ENCODE measurements around the gene EGLN2. TPM values are rescaled to one million over a fixed set of nuclear protein-coding genes. Genes with fewer than 3 reads are reported as not detected.
"Not testable (repeated sequence)": the region's sequence is repeated elsewhere in the genome, so short reads cannot be mapped to it uniquely, and the experiment has no call there.

EGLN2 gene
- total RNA-seq, 2 experiments from 2014 or later = 87.4 to 90.1 TPM

DNA sequence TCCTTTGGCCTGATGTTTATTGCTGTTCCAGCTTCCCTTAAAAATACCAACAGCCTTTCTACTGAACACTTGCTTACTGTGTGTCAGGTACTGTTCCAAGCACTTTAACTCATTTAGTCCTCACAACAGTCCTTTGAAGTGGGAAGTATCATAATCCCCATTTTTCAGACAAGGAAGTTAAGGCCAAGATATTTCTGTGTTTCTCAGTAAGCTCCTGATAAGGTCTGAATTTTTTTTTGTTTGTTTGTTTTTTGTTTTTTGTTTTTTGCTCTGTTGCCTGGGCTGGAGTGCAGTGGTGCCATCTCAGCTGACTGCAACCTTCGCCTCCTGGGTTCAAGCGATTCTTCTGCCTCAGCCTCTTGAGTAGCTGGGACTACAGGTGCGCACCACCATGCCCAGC, 40.5 kb upstream of the EGLN2 start:
- ATAC-seq = no peak
- H3K36me3 Mint-ChIP-seq (ENCODE audit: low read depth) = peaks cover 80% of the 10 kb centered on the region
- no peaks in the 10 kb centered on the region for H3K27me3 Mint-ChIP-seq
- peaks cover 72% of the 10 kb centered on the region for H3K4me1 Mint-ChIP-seq (ENCODE audit: low read depth)
- H3K4me3 Mint-ChIP-seq = no peak overlapping the region
- POLR2A ChIA-PET = interaction anchor here (0.6 to 2.2 kb wide), 5 partner anchors 9 to 339 kb away, joined by 3 to 8 read pairs (median 4); partner anchors contain the start of genes ACTMAP and RAB4B
- intact Hi-C loops (cut with micrococcal nuclease) = no loop called here
- H3K27ac Mint-ChIP-seq = peak overlapping the region; percentile 58
- no peaks in the 10 kb centered on the region for H3K9me3 Mint-ChIP-seq
- no peak for DNase-seq
- TF ChIP-seq, protein P1, sequence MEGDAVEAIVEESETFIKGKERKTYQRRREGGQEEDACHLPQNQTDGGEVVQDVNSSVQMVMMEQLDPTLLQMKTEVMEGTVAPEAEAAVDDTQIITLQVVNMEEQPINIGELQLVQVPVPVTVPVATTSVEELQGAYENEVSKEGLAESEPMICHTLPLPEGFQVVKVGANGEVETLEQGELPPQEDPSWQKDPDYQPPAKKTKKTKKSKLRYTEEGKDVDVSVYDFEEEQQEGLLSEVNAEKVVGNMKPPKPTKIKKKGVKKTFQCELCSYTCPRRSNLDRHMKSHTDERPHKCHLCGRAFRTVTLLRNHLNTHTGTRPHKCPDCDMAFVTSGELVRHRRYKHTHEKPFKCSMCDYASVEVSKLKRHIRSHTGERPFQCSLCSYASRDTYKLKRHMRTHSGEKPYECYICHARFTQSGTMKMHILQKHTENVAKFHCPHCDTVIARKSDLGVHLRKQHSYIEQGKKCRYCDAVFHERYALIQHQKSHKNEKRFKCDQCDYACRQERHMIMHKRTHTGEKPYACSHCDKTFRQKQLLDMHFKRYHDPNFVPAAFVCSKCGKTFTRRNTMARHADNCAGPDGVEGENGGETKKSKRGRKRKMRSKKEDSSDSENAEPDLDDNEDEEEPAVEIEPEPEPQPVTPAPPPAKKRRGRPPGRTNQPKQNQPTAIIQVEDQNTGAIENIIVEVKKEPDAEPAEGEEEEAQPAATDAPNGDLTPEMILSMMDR (IDR thresholded peaks at IDR 0.05) = no peak
- CTCF ChIA-PET = interaction anchor here (1.5 kb wide), 1 partner anchor 49 kb away, joined by 6 read pairs; no protein-coding TSS in a partner anchor

DNA sequence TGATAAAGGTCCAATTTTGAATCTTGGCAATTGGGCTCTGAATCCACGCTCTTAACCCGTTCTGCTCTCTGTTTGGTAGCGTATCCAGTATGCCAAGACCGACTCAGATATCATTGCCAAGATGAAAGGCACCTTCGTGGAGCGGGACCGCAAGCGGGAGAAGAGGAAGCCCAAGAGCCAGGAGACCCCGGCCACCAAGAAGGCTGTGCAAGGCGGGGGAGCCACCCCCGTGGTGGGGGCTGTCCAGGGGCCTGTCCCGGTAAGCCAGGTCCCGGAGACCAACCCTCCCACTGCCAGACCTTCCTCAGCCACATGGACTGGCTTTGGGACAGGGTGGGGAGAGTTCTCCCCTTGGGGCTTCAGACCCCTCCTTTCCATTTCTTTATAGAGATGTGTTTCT, 39.6 kb upstream of the EGLN2 start:
- Mint-ChIP-seq H3K4me3 (no peak overlapping the region), H3K36me3 (ENCODE audit: low read depth) (peaks cover 84% of the 10 kb centered on the region), H3K27me3 (no peaks in the 10 kb centered on the region), H3K9me3 (no peaks in the 10 kb centered on the region), H3K27ac (no peak overlapping the region), H3K4me1 (ENCODE audit: low read depth) (peaks cover 78% of the 10 kb centered on the region)
- TF ChIP-seq, protein P1 (IDR thresholded peaks at IDR 0.05) = no peak
- ATAC-seq = no peak
- POLR2A ChIA-PET = interaction anchor here (2.2 kb wide), 1 partner anchor 19 kb away, joined by 8 read pairs; the partner anchor contains the start of gene RAB4B
- intact Hi-C loops (cut with micrococcal nuclease) = no loop called here
- no peak for DNase-seq
- CTCF ChIA-PET = no interaction called here

DNA sequence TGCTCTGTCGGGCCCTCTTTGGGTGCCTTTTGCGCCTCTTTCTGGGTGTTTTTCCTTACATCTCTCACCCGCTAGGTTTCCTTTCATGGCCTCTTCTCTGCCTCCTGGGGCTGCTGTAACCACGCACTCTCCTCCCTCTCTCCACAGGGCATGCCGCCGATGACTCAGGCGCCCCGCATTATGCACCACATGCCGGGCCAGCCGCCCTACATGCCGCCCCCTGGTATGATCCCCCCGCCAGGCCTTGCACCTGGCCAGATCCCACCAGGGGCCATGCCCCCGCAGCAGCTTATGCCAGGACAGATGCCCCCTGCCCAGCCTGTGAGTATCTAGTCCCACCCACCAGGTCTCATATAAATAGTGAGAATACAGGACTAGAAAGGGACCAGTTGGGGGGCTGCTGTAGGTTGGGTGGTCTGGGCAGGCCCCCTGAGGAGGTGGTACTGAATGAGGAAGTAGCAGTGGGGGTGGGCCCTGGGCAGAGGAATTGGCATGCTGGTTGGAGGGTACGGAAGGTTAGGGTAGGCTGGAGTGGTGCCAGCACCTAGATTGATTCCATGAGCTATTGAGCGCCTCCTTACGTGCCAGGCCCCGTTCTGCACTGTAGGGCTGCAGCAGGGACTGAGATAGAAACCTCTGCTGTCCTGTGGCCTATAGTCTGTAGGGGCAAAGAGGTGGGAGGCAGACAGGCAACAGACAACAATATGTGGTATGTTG, 36.1 kb upstream of the EGLN2 start:
- POLR2A ChIA-PET = interaction anchor here (1.3 to 1.6 kb wide), 6 partner anchors 8 to 43 kb away, joined by 4 to 8 read pairs (median 4); partner anchors contain the start of gene EGLN2
- CTCF ChIA-PET = no interaction called here
- H3K4me3 Mint-ChIP-seq = peak overlapping the region; percentile 5

DNA sequence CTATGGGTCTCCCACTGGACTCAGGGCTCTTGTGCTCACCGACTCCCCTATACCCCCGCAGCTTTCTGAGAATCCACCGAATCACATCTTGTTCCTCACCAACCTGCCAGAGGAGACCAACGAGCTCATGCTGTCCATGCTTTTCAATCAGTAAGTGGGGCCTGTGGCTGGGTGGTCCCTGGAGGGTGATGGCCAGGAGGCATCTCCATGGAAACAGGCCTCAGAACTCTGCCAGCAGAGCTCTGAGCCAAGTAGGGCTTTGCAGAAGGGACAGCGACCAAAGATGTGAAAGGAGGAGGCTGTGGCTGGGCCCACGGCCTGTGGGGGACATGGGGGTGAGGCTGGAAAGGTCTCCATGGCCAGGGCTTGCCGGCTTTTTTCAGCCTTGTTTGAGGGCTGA, 35.5 kb upstream of the EGLN2 start:
- H3K27ac Mint-ChIP-seq = peak overlapping the region; percentile 77
- H3K4me1 Mint-ChIP-seq (ENCODE audit: low read depth) = peaks cover 62% of the 10 kb centered on the region
- CTCF ChIA-PET = no interaction called here
- H3K9me3 Mint-ChIP-seq = no peaks in the 10 kb centered on the region
- peaks cover 74% of the 10 kb centered on the region for H3K36me3 Mint-ChIP-seq (ENCODE audit: low read depth)
- DNase-seq (no peak), ATAC-seq (no peak)
- POLR2A ChIA-PET = interaction anchor here (1.0 to 1.6 kb wide), 7 partner anchors 8 to 43 kb away, joined by 3 to 8 read pairs (median 4); partner anchors contain the start of gene EGLN2
- TF ChIP-seq, protein P1 (IDR thresholded peaks at IDR 0.05) = no peak
- no peaks in the 10 kb centered on the region for H3K27me3 Mint-ChIP-seq
- intact Hi-C loops (cut with micrococcal nuclease) = no loop called here
- peak overlapping the region; percentile 7 for H3K4me3 Mint-ChIP-seq

More for the DNA sequence above, 36.1 kb upstream of the EGLN2 start:
- TF ChIP-seq, protein P1 (IDR thresholded peaks at IDR 0.05) = no peak
- H3K4me1 Mint-ChIP-seq (ENCODE audit: low read depth) = peaks cover 68% of the 10 kb centered on the region
- no peaks in the 10 kb centered on the region for H3K9me3 Mint-ChIP-seq
- ATAC-seq (peak; percentile 57), DNase-seq (peak; percentile 64)
- H3K36me3 Mint-ChIP-seq (ENCODE audit: low read depth) = peaks cover 80% of the 10 kb centered on the region
- intact Hi-C loops (cut with micrococcal nuclease) = no loop called here
- peak overlapping the region; percentile 77 for H3K27ac Mint-ChIP-seq
- no peaks in the 10 kb centered on the region for H3K27me3 Mint-ChIP-seq

DNA sequence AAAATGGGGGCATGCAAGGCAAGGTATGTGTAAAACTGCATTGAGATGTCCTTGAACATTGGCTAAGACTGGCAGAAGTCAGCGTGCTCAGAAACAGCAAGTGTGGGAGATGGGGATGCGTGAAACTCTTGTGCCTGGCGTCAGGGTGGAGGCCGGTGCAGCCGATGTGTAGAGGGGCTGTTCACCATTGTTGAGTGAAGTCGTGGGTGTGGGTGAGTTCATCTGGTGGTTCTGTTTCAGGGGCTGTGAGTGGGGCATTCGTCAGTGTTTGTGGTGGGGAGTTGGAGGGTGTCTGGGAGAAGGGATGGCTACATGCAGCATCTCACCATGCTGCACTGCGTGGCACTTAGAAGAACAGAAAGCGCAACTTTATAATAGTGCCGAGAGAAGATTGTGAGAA, 35.0 kb upstream of the EGLN2 start:
- ATAC-seq = peak; percentile 69
- TF ChIP-seq, protein P1 (IDR thresholded peaks at IDR 0.05) = no peak
- Mint-ChIP-seq H3K27me3 (no peaks in the 10 kb centered on the region), H3K4me1 (ENCODE audit: low read depth) (peaks cover 62% of the 10 kb centered on the region), H3K4me3 (peak overlapping the region; percentile 7), H3K27ac (peak overlapping the region; percentile 77), H3K9me3 (no peaks in the 10 kb centered on the region), H3K36me3 (ENCODE audit: low read depth) (peaks cover 71% of the 10 kb centered on the region)
- intact Hi-C loops (cut with micrococcal nuclease) = no loop called here
- peak; percentile 63 for DNase-seq
- ChIA-PET CTCF (no interaction called here), POLR2A (interaction anchor here (0.6 to 1.5 kb wide), 5 partner anchors 8 to 563 kb away, joined by 3 to 6 read pairs (median 4); no protein-coding TSS in a partner anchor)

DNA sequence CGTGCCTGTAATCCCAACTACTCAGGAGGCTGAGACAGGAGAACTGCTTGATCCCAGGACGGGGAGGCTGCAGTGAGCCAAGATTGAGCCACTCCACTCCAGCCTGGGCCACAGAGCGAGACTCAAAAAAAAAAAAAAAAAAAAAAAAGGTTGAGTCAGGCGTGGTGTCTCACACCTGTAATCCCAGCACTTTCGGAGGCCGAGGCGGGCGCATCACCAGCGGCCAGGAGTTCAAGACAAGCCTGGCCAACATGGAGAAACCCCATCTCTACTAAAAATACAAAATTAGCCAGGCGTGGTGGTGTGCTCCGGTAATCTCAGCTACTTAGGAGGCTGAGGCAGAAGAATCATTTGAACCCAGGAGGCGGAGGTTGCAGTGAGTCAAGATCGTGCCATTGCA, 32.6 kb upstream of the EGLN2 start:
- H3K27me3 Mint-ChIP-seq; H3K27ac Mint-ChIP-seq; DNase-seq; ATAC-seq; H3K9me3 Mint-ChIP-seq; H3K4me3 Mint-ChIP-seq; intact Hi-C loops (cut with micrococcal nuclease): not testable (repeated sequence)
- POLR2A ChIA-PET = interaction anchor here (1.1 to 1.8 kb wide), 4 partner anchors 9 to 14 kb away, joined by 3 to 12 read pairs (median 6); no protein-coding TSS in a partner anchor
- Mint-ChIP-seq H3K36me3 (ENCODE audit: low read depth) (peaks cover 66% of the 10 kb centered on the region), H3K4me1 (ENCODE audit: low read depth) (peaks cover 55% of the 10 kb centered on the region)
- CTCF ChIA-PET = interaction anchor here (0.7 to 1.1 kb wide), 5 partner anchors 11 to 103 kb away, joined by 3 to 5 read pairs (median 4); partner anchors contain the start of gene RAB4B
